GM12878 (cell line): Measurements from ENCODE around the gene RNF152.

Source experiments
- BACH1 ChIP-seq: fragments of 450-650 bp; IDR thresholded peaks from 2 replicates; pipeline ENCODE4 v1.6.1; 2017; ENCODE audit warnings: mild to moderate bottlenecking, borderline replicate concordance
- CTCF ChIP-seq, 3 experiments: IDR thresholded peaks in 2 of 3; conservative IDR thresholded peaks in 1 of 3; 2 replicates each; pipeline ENCODE4 v1.5.1; 2011; ENCODE audit warnings: low read depth in 3 of 3, low read length in 3 of 3, mild to moderate bottlenecking in 3 of 3, control low read depth in 2 of 3, moderate library complexity in 2 of 3, inconsistent platforms in 1 of 3, mixed read lengths in 1 of 3; ENCODE audit not compliant: control insufficient read depth in 2 of 3, insufficient read depth in 1 of 3; ENCODE audit errors: extremely low read depth in 1 of 3
- ETV6 ChIP-seq, 2 experiments: fragments of 450-650 bp in 1 of 2; IDR thresholded peaks in 1 of 2; conservative IDR thresholded peaks in 1 of 2; 2 replicates each; pipeline ENCODE4 v1.6.1; 2014; ENCODE audit warnings: antibody characterized with exemption in 1 of 2, borderline replicate concordance in 1 of 2, low read depth in 1 of 2, mild to moderate bottlenecking in 1 of 2, moderate library complexity in 1 of 2
- EZH2 ChIP-seq: IDR thresholded peaks from 2 replicates; pipeline ENCODE4 v1.6.1; 2012; ENCODE audit warnings: low read depth, mild to moderate bottlenecking, control low read depth, inconsistent platforms, low read length, borderline replicate concordance; ENCODE audit not compliant: control insufficient read depth
- PAX8 ChIP-seq: fragments of 450-650 bp; IDR thresholded peaks from 2 replicates; pipeline ENCODE4 v1.6.1; 2017; ENCODE audit warnings: mild to moderate bottlenecking, moderate library complexity
- POLR2AphosphoS2 ChIP-seq: IDR thresholded peaks from 2 replicates; pipeline ENCODE4 v1.6.1; 2011; ENCODE audit warnings: low read depth, mild to moderate bottlenecking, low read length, improper control_type of control experiment, moderate library complexity
- RAD21 ChIP-seq: IDR thresholded peaks from 2 replicates; pipeline ENCODE4 v1.6.1; 2011; ENCODE audit warnings: mild to moderate bottlenecking, low read depth, low read length, moderate library complexity; ENCODE audit not compliant: insufficient read depth
- SIN3A ChIP-seq: IDR thresholded peaks from 2 replicates; pipeline ENCODE4 v1.6.1; 2012; ENCODE audit warnings: low read depth, low read length, improper control_type of control experiment
- SP1 ChIP-seq: IDR thresholded peaks from one replicate; pipeline ENCODE4 v1.6.1; 2011; ENCODE audit warnings: low read depth, low read length

GRCh38 chr18:61898640-61899101 lies 5.9 kb upstream of the RNF152 start:
- no peak for TF ChIP-seq PAX8
- TF ChIP-seq BACH1, result no peak
- TF ChIP-seq ETV6 (conservative IDR thresholded peaks at IDR 0.05 in 1 of 2, IDR thresholded peaks at IDR 0.05 in 1 of 2; ENCODE audit: borderline replicate concordance in 1 of 2, low read depth in 1 of 2), result no peak
- no peak for TF ChIP-seq POLR2AphosphoS2
- no peak for TF ChIP-seq CTCF (IDR thresholded peaks at IDR 0.05 in 2 of 3, conservative IDR thresholded peaks at IDR 0.05 in 1 of 3; ENCODE audit: control insufficient read depth in 2 of 3, extremely low read depth in 1 of 3, insufficient read depth in 1 of 3, low read depth in 3 of 3, low read length in 3 of 3)
- no peak for TF ChIP-seq SIN3A
- TF ChIP-seq SP1, result no peak
- no peak for TF ChIP-seq RAD21
- TF ChIP-seq EZH2, result no peak
